ENCODE measurements around the gene TSPAN16.

The TSPAN16 gene, protein sequence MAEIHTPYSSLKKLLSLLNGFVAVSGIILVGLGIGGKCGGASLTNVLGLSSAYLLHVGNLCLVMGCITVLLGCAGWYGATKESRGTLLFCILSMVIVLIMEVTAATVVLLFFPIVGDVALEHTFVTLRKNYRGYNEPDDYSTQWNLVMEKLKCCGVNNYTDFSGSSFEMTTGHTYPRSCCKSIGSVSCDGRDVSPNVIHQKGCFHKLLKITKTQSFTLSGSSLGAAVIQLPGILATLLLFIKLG

GRCh38 chr19:11295665-11296245 lies at the start of gene TSPAN16:
TSS of gene TSPAN16 (plus strand) at chr19:11296160. CDS start at chr19:11296298, 138 bp downstream.
- in situ Hi-C loops (cut with HindIII; ENCODE audit: low pct_ligation_motif_present, low pct_unique_long_range_greater_than_20kb, low sequenced_read_pairs), result no loop called here
- no peak for DNase-seq

GRCh38 chr19:11246941-11247340 lies 49.0 kb upstream of the TSPAN16 start:
- DNase-seq, result no peak
- in situ Hi-C loops (cut with HindIII; ENCODE audit: low pct_ligation_motif_present, low pct_unique_long_range_greater_than_20kb, low sequenced_read_pairs), result no loop called here

GRCh38 chr19:11247391-11247790 lies 48.6 kb upstream of the TSPAN16 start:
- no peak for DNase-seq
- in situ Hi-C loops (cut with HindIII; ENCODE audit: low pct_ligation_motif_present, low pct_unique_long_range_greater_than_20kb, low sequenced_read_pairs), result no loop called here

GRCh38 chr19:11247934-11248333 lies 48.0 kb upstream of the TSPAN16 start:
- in situ Hi-C loops (cut with HindIII; ENCODE audit: low pct_ligation_motif_present, low pct_unique_long_range_greater_than_20kb, low sequenced_read_pairs), result no loop called here
- DNase-seq, result no peak

- in situ Hi-C loops (cut with HindIII; ENCODE audit: low pct_ligation_motif_present, low pct_unique_long_range_greater_than_20kb, low sequenced_read_pairs), result no loop called here
Measured at GRCh38 chr19:11248852-11249251, 47.1 kb upstream of the TSPAN16 start.

GRCh38 chr19:11251217-11251616 lies 44.7 kb upstream of the TSPAN16 start:
- no peak for DNase-seq
- in situ Hi-C loops (cut with HindIII; ENCODE audit: low pct_ligation_motif_present, low pct_unique_long_range_greater_than_20kb, low sequenced_read_pairs), result no loop called here

More at GRCh38 chr19:11248852-11249251, 47.1 kb upstream of the TSPAN16 start:
- no peak for DNase-seq

GRCh38 chr19:11251650-11252314 lies 44.2 kb upstream of the TSPAN16 start:
- in situ Hi-C loops (cut with HindIII; ENCODE audit: low pct_ligation_motif_present, low pct_unique_long_range_greater_than_20kb, low sequenced_read_pairs), result no loop called here
- no peak for DNase-seq

- no peak for DNase-seq
Measured at GRCh38 chr19:11252665-11253355, 43.1 kb upstream of the TSPAN16 start.

GRCh38 chr19:11254666-11255065 lies 41.3 kb upstream of the TSPAN16 start:
- in situ Hi-C loops (cut with HindIII; ENCODE audit: low pct_ligation_motif_present, low pct_unique_long_range_greater_than_20kb, low sequenced_read_pairs), result no loop called here
- DNase-seq, result no peak

More at GRCh38 chr19:11252665-11253355, 43.1 kb upstream of the TSPAN16 start:
- in situ Hi-C loops (cut with HindIII; ENCODE audit: low pct_ligation_motif_present, low pct_unique_long_range_greater_than_20kb, low sequenced_read_pairs), result no loop called here

- in situ Hi-C loops (cut with HindIII; ENCODE audit: low pct_ligation_motif_present, low pct_unique_long_range_greater_than_20kb, low sequenced_read_pairs), result no loop called here
Measured at GRCh38 chr19:11256189-11256588, 39.8 kb upstream of the TSPAN16 start.

DNA sequence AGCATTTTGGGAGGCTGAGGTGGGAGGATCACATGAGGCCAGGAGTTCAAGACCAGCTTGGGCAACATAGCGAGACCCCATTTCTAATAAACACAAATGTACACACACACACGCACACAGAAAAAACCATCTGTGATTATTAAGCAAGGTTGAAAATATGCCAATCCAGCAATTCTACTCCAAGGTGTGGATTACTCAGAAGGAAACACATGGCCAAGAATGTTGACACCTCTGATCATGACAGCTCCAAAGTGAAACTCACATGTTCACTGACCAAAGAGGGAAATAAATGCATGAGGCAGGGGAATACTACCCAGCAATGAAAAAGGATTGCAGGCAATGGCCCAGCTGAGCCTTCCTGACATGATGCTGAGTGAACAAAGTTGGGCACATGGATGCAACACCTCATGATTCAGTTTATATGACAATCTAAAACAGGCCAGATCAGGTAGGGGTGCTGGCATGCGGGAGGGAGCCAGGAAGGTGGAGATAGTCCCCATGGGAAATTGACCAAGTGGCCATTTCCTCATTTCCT lies 38.0 kb upstream of the TSPAN16 start:
- DNase-seq, result no peak
- in situ Hi-C loops (cut with HindIII; ENCODE audit: low pct_ligation_motif_present, low pct_unique_long_range_greater_than_20kb, low sequenced_read_pairs), result no loop called here

More at GRCh38 chr19:11256189-11256588, 39.8 kb upstream of the TSPAN16 start:
- no peak for DNase-seq

DNA sequence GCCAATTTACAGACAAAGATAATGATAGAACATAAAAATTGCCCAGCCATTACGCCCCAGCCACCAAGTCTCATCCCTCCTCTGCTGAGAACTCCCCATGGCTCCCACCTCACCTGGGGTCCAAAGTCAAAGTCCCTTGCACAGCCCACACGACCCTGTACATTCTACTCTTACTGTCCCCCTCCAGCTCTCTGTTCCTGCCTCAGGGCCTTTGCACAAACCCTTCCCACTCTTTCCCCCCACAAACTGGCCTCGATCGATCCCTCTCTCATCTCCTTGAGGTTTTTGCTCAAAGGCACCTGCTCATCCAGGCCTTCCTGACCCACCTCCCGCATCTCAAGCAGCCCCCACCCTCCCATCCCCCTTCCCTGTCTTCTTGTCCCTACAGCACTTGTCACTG lies 35.0 kb upstream of the TSPAN16 start:
- in situ Hi-C loops (cut with HindIII; ENCODE audit: low pct_ligation_motif_present, low pct_unique_long_range_greater_than_20kb, low sequenced_read_pairs), result no loop called here
- no peak for DNase-seq

DNA sequence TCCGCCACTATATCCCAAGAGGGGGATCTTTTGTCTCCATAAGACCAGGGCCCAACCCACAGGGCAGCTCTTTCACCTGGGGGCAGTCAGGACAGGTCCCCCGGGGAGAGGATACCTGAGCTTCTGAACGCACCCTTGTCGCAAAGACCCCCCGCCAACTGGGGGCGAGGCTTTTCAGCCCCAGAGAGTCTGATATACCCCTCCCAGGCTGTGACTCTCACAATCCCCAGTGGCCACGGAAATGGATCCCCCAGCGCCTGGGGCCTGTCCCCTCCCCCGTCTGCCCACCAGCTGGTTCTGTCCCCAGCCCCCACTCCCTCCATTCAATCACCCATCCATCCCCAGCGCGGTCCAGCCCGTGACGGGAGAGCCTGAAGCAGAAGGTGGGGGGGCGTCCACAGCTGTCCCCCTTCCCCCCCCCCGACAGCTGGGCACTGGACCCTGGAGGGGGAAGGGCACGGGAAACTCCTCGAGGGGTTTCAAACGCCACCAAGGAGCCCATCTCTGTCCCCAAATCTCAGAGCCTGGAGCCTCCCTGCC lies 34.5 kb upstream of the TSPAN16 start:
- in situ Hi-C loops (cut with HindIII; ENCODE audit: low pct_ligation_motif_present, low pct_unique_long_range_greater_than_20kb, low sequenced_read_pairs), result no loop called here
- no peak for DNase-seq

GRCh38 chr19:11261971-11262839 lies 33.8 kb upstream of the TSPAN16 start, which contains the start of gene DOCK6:
TSS of gene DOCK6 (minus strand) at chr19:11262524. CDS start at chr19:11262440, 84 bp downstream.
- in situ Hi-C loops (cut with HindIII; ENCODE audit: low pct_ligation_motif_present, low pct_unique_long_range_greater_than_20kb, low sequenced_read_pairs), result no loop called here
- peak; percentile 42 for DNase-seq

- in situ Hi-C loops (cut with HindIII; ENCODE audit: low pct_ligation_motif_present, low pct_unique_long_range_greater_than_20kb, low sequenced_read_pairs), result no loop called here
Measured at GRCh38 chr19:11263726-11264125, 32.2 kb upstream of the TSPAN16 start.

GRCh38 chr19:11264452-11265176 lies 31.3 kb upstream of the TSPAN16 start:
- in situ Hi-C loops (cut with HindIII; ENCODE audit: low pct_ligation_motif_present, low pct_unique_long_range_greater_than_20kb, low sequenced_read_pairs), result no loop called here
- DNase-seq, result no peak

More at GRCh38 chr19:11263726-11264125, 32.2 kb upstream of the TSPAN16 start:
- no peak for DNase-seq

- DNase-seq, result no peak
- in situ Hi-C loops (cut with HindIII; ENCODE audit: low pct_ligation_motif_present, low pct_unique_long_range_greater_than_20kb, low sequenced_read_pairs), result no loop called here
Measured at GRCh38 chr19:11265177-11265784, 30.7 kb upstream of the TSPAN16 start.
